ENCODE measurements around the gene RTP3.

DNA sequence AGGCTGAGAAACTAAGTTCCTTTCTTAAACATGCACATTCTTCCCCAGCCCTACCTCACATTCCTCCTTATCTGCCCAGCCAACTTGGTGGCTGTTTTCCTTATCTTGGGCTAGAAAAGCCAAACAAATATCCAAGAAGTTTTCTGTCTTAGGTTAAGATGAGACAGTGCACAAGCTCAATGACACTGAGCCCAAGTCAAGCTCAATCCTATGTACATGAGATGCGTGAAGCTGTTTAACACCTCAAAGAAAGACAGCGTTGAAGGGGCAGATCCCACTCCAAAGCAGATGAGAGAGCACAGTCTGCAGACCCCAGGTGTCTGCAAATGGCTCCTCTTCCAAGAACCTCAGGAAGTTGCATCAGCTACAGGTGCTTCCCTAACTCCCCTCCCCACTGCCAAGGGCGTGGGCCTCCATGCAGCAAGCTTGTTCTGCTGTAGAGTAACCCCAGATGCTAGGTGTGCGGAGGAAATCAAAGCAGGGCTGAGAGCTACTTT is 51.7 kb downstream of the RTP3 start:
- TF ChIP-seq CTCF (IDR thresholded peaks at IDR 0.05) (no peak), POLR2A (IDR thresholded peaks at IDR 0.05) (no peak)

All from body of pancreas (tissue), 4 donors.